Neural progenitor cell (in vitro differentiated cells): ENCODE results near the gene MTFR1L. TPM values are rescaled to one million over a fixed set of nuclear protein-coding genes. Genes with fewer than 3 reads are reported as not detected.

ENCODE experiments used
- DNase-seq: peaks from one replicate; pipeline ENCODE4 v3.0.0-alpha.2; 2016; ENCODE audit warnings: low spot score
- H2AFZ ChIP-seq: fragments of 200-600 bp; sonication (generic); replicated peaks from 2 replicates; pipeline ENCODE4 v1.6.1; 2016; ENCODE audit warnings: antibody characterized with exemption
- H3F3A ChIP-seq: fragments of 200-600 bp; sonication (generic); 2 replicates; pipeline ENCODE4 v1.6.1; 2016; ENCODE audit warnings: antibody characterized with exemption, low read depth
- H3K27ac ChIP-seq: fragments of 200-600 bp; sonication (generic); 2 replicates; pipeline ENCODE4 v1.5.1; 2016; ENCODE audit warnings: mild to moderate bottlenecking
- H3K27me3 ChIP-seq: fragments of 200-600 bp; sonication (generic); 2 replicates; pipeline ENCODE4 v1.6.1; 2016; ENCODE audit warnings: mild to moderate bottlenecking, moderate library complexity
- H3K36me3 ChIP-seq: fragments of 200-600 bp; sonication (generic); 2 replicates; pipeline ENCODE4 v1.5.1; 2016
- H3K4me1 ChIP-seq: fragments of 200-600 bp; sonication (generic); 2 replicates; pipeline ENCODE4 v1.6.1; 2016; ENCODE audit warnings: mixed run types
- H3K4me2 ChIP-seq: fragments of 200-600 bp; sonication (generic); 2 replicates; pipeline ENCODE4 v1.6.1; 2016
- H3K4me3 ChIP-seq: fragments of 200-600 bp; sonication (generic); 2 replicates; pipeline ENCODE4 v1.5.1; 2016
- H3K79me2 ChIP-seq: fragments of 200-600 bp; sonication (generic); 2 replicates; pipeline ENCODE4 v1.6.1; 2016; ENCODE audit warnings: low read depth
- H3K9ac ChIP-seq: fragments of 200-600 bp; sonication (generic); 2 replicates; pipeline ENCODE4 v1.6.1; 2016
- H3K9me3 ChIP-seq: fragments of 200-600 bp; sonication (generic); 2 replicates; pipeline ENCODE4 v1.5.1; 2016; ENCODE audit warnings: low read depth
- H4K20me1 ChIP-seq: fragments of 200-600 bp; sonication (generic); 2 replicates; pipeline ENCODE4 v1.6.1; 2016; ENCODE audit warnings: low read depth
- H3K27ac Mint-ChIP-seq: 3 replicates; pipeline ENCODE4 v1.8.0; 2021; ENCODE audit warnings: mixed read lengths
- H3K27me3 Mint-ChIP-seq: 2 replicates; pipeline ENCODE4 v1.8.0; 2022; ENCODE audit warnings: low read depth, mild to moderate bottlenecking, inconsistent platforms, moderate library complexity, mixed read lengths; ENCODE audit not compliant: insufficient read depth
- H3K36me3 Mint-ChIP-seq: 3 replicates; pipeline ENCODE4 v1.8.0; 2021; ENCODE audit warnings: mixed read lengths
- H3K4me1 Mint-ChIP-seq: 3 replicates; pipeline ENCODE4 v1.8.0; 2021; ENCODE audit warnings: mixed read lengths
- H3K4me3 Mint-ChIP-seq: 3 replicates; pipeline ENCODE4 v1.8.0; 2021; ENCODE audit warnings: mild to moderate bottlenecking, moderate library complexity, mixed read lengths
- H3K9me3 Mint-ChIP-seq: 3 replicates; pipeline ENCODE4 v1.8.0; 2020; ENCODE audit warnings: mixed read lengths
- EZH2 ChIP-seq: fragments of 200-600 bp; sonication (generic); IDR thresholded peaks from 2 replicates; pipeline ENCODE4 v1.6.1; 2017; ENCODE audit warnings: antibody characterized with exemption, mild to moderate bottlenecking, moderate library complexity
- EZH2phosphoT487 ChIP-seq: fragments of 200-600 bp; sonication (generic); IDR thresholded peaks from 2 replicates; pipeline ENCODE4 v1.6.1; 2017; ENCODE audit warnings: antibody characterized with exemption
- total RNA-seq: library from RNA; depleted of rRNA; stranded (reverse); fragments of >200 nt; gene quantifications from 2 replicates; pipeline ENCODE4 v1.2.3, GENCODE V29; 2015; ENCODE audit warnings: low replicate concordance
- TF ChIP-seq, protein P1 (sequence below): fragments of 200-600 bp; sonication (generic); IDR thresholded peaks from 2 replicates; pipeline ENCODE4 v1.5.1; 2017; ENCODE audit warnings: antibody characterized with exemption, mild to moderate bottlenecking

MTFR1L gene
- total RNA-seq, 1 donor from 2014 or later: 20.7 TPM

DNA sequence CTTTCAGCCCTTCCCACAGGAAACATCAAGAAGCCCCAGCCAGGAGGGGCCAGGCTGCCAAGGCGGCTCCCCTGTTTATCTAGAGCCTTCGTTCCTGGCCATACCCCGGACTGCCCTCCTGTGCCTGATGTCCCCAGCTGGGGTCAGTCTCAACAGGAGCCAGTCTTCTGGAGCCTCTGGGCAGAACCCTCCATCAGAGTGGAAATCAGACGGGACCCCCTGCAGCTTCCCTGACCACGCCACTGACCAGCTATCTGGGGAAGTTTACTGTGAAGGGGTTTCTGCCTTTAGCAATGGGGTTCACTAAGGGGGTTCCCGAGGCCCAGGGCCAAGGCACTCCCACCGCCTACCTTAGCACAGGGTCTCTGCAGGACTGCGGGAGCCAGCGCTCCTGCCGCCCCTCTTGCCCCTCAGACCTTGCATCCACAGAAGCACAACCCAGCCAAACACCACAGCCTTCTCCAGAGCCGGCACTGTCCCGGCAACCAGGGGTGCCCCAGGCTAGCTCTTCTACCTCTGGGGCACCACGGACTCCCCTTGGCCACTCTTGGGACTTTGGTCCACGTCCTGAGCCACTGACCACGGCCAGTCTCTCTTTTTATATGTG is 3.5 kb upstream of the MTFR1L start:
- DNase-seq: no peak
- Histone ChIP-seq H3K9me3 (no peaks in the 10 kb centered on the region), H3K4me3 (no peak overlapping the region), H4K20me1 (peaks cover 10% of the 10 kb centered on the region), H3K4me1 (peaks cover 10% of the 10 kb centered on the region), H3K79me2 (peaks cover 13% of the 10 kb centered on the region), H3K4me2 (no peak overlapping the region), H3K27ac (no peak overlapping the region), H3K36me3 (no peaks in the 10 kb centered on the region), H3K9ac (no peak overlapping the region), H2AFZ (no peak overlapping the region), H3F3A (peaks cover 25% of the 10 kb centered on the region), H3K27me3 (peaks cover 5% of the 10 kb centered on the region)
- Mint-ChIP-seq H3K27ac (no peak overlapping the region), H3K4me1 (peaks cover 22% of the 10 kb centered on the region), H3K4me3 (no peak overlapping the region), H3K36me3 (peaks cover 12% of the 10 kb centered on the region), H3K27me3 (peaks cover 11% of the 10 kb centered on the region), H3K9me3 (no peaks in the 10 kb centered on the region)
- TF ChIP-seq EZH2phosphoT487: no peak
- no peak for TF ChIP-seq EZH2
- TF ChIP-seq, protein P1, sequence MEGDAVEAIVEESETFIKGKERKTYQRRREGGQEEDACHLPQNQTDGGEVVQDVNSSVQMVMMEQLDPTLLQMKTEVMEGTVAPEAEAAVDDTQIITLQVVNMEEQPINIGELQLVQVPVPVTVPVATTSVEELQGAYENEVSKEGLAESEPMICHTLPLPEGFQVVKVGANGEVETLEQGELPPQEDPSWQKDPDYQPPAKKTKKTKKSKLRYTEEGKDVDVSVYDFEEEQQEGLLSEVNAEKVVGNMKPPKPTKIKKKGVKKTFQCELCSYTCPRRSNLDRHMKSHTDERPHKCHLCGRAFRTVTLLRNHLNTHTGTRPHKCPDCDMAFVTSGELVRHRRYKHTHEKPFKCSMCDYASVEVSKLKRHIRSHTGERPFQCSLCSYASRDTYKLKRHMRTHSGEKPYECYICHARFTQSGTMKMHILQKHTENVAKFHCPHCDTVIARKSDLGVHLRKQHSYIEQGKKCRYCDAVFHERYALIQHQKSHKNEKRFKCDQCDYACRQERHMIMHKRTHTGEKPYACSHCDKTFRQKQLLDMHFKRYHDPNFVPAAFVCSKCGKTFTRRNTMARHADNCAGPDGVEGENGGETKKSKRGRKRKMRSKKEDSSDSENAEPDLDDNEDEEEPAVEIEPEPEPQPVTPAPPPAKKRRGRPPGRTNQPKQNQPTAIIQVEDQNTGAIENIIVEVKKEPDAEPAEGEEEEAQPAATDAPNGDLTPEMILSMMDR: no peak

DNA sequence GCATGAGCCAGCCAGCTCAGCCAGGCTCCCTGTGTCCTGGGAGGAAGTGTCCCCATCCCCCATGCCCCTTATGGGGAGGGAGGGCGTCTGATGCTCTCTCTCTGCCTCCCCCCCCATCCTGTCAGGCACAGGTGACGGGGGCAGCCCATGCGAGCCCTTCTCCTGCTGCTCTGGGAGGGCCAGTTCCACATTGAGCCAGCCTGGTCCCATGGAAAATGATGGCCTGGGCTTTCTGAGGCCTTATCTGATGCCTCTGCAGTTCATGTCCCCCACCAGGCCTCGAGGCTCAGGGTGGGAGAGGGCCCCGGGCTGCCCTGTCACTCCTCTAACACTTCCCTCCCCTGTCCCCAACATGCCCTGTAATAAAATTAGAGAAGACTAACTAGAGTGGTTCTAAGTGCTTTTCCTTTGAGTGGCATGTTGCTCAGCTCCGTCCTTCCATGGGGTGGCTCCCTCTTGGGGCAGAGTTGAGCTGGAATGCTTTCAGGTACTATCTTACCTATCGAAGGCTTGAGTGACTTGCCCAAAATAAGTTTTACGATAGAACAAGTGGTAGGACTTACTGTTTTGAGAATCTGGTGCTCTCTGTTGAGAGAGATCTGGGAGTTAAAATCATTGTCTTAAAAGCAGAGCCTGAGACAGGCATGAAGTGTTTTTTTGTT is 1.8 kb upstream of the MTFR1L start:
- H3K4me1 Mint-ChIP-seq: peaks cover 29% of the 10 kb centered on the region
- Histone ChIP-seq H3K27ac (no peak overlapping the region), H3K36me3 (no peaks in the 10 kb centered on the region), H3K4me3 (no peak overlapping the region), H3K9me3 (no peaks in the 10 kb centered on the region), H3K4me1 (peaks cover 10% of the 10 kb centered on the region), H4K20me1 (peaks cover 18% of the 10 kb centered on the region), H3K27me3 (peaks cover 5% of the 10 kb centered on the region), H2AFZ (no peak overlapping the region), H3K79me2 (peaks cover 25% of the 10 kb centered on the region), H3F3A (peaks cover 25% of the 10 kb centered on the region), H3K4me2 (peak overlapping the region; percentile 88), H3K9ac (no peak overlapping the region)
- peak overlapping the region; percentile 72 for H3K27ac Mint-ChIP-seq
- peak overlapping the region; percentile 99 for H3K4me3 Mint-ChIP-seq
- H3K9me3 Mint-ChIP-seq: no peaks in the 10 kb centered on the region
- peaks cover 8% of the 10 kb centered on the region for H3K36me3 Mint-ChIP-seq
- no peak for DNase-seq
- peaks cover 14% of the 10 kb centered on the region for H3K27me3 Mint-ChIP-seq
- TF ChIP-seq EZH2: no peak
- TF ChIP-seq, protein P1: peak; percentile 34

GRCh38 chr1:25818569-25818968 is 1.2 kb upstream of the MTFR1L start:
- TF ChIP-seq EZH2: no peak
- TF ChIP-seq EZH2phosphoT487: no peak
- TF ChIP-seq, protein P1: no peak
- H3K9ac ChIP-seq: no peak overlapping the region
- Mint-ChIP-seq H3K4me1 (peaks cover 29% of the 10 kb centered on the region), H3K4me3 (peak overlapping the region; percentile 99), H3K27ac (peak overlapping the region; percentile 97), H3K27me3 (peaks cover 11% of the 10 kb centered on the region), H3K9me3 (no peaks in the 10 kb centered on the region), H3K36me3 (peaks cover 6% of the 10 kb centered on the region)
- H3K79me2 ChIP-seq: peaks cover 25% of the 10 kb centered on the region
- no peak overlapping the region for H2AFZ ChIP-seq
- peak overlapping the region; percentile 75 for H3K4me3 ChIP-seq
- H3K4me2 ChIP-seq: peak overlapping the region; percentile 88
- H3F3A ChIP-seq: peaks cover 25% of the 10 kb centered on the region
- H3K4me1 ChIP-seq: peaks cover 10% of the 10 kb centered on the region
- peaks cover 18% of the 10 kb centered on the region for H4K20me1 ChIP-seq
- H3K36me3 ChIP-seq: no peaks in the 10 kb centered on the region
- peaks cover 5% of the 10 kb centered on the region for H3K27me3 ChIP-seq
- no peak for DNase-seq
- no peak overlapping the region for H3K27ac ChIP-seq
- H3K9me3 ChIP-seq: no peaks in the 10 kb centered on the region
